Neural cell (in vitro differentiated cells): ENCODE data around the gene ZNF214. TPM values are rescaled to one million over a fixed set of nuclear protein-coding genes. Genes with fewer than 3 reads are reported as not detected.

ENCODE experiments used
- H2AFZ ChIP-seq: fragments of 200-600, 300-800 bp; sonication (generic), shearing (Covaris generic); 2 replicates; pipeline ENCODE4 v1.6.0; 2014; ENCODE audit warnings: low read depth, mild to moderate bottlenecking, antibody characterized with exemption, low read length, moderate library complexity
- H3F3A ChIP-seq: fragments of 200-600 bp; shearing (Covaris generic); 2 replicates; pipeline ENCODE4 v1.6.1; 2016; ENCODE audit warnings: mild to moderate bottlenecking, moderate library complexity, mixed read lengths, antibody characterized with exemption, low read length; ENCODE audit not compliant: insufficient read depth, poor library complexity, severe bottlenecking
- H3K27ac ChIP-seq: fragments of 200-600, 300-800 bp; sonication (generic), shearing (Covaris generic); 2 replicates; pipeline ENCODE4 v1.5.1; 2014; ENCODE audit warnings: mild to moderate bottlenecking, low read length, moderate library complexity
- H3K27me3 ChIP-seq: fragments of 300-800, 200-600 bp; sonication (generic), shearing (Covaris generic); 2 replicates; pipeline ENCODE4 v1.6.0; 2014; ENCODE audit warnings: mild to moderate bottlenecking, low read depth, low read length, moderate library complexity; ENCODE audit not compliant: insufficient read depth
- H3K36me3 ChIP-seq: fragments of 300-800, 200-600 bp; sonication (generic), shearing (Covaris generic); 2 replicates; pipeline ENCODE4 v1.5.1; 2014; ENCODE audit warnings: mild to moderate bottlenecking, antibody characterized with exemption, low read length, moderate library complexity; ENCODE audit not compliant: insufficient read depth
- H3K4me2 ChIP-seq: fragments of 300-800, 200-600 bp; sonication (generic), shearing (Covaris generic); 2 replicates; pipeline ENCODE4 v1.6.0; 2014; ENCODE audit warnings: mild to moderate bottlenecking, low read length
- H3K4me3 ChIP-seq: fragments of 300-800, 200-600 bp; sonication (generic), shearing (Covaris generic); 2 replicates; pipeline ENCODE4 v1.5.1; 2014; ENCODE audit warnings: mild to moderate bottlenecking, low read length, moderate library complexity
- H3K79me2 ChIP-seq: fragments of 200-600 bp; shearing (Covaris generic); replicated peaks from 2 replicates; pipeline ENCODE4 v1.6.0; 2014; ENCODE audit warnings: mild to moderate bottlenecking, low read length, moderate library complexity; ENCODE audit not compliant: insufficient read depth
- H3K9ac ChIP-seq: fragments of 300-800, 200-600 bp; sonication (generic), shearing (Covaris generic); 2 replicates; pipeline ENCODE4 v1.6.1; 2016; ENCODE audit warnings: mild to moderate bottlenecking, low read length, mixed read lengths
- H3K9me2 ChIP-seq: fragments of 200-600 bp; shearing (Covaris generic); 2 replicates; pipeline ENCODE4 v1.6.1; 2016; ENCODE audit warnings: mild to moderate bottlenecking, low read length, mixed read lengths; ENCODE audit not compliant: insufficient read depth
- H3K9me3 ChIP-seq: fragments of 200-600, 300-800 bp; sonication (generic), shearing (Covaris generic); 2 replicates; pipeline ENCODE4 v1.6.1; 2016; ENCODE audit warnings: mild to moderate bottlenecking, mixed run types, low read length, moderate library complexity, mixed read lengths
- H4K20me1 ChIP-seq: fragments of 200-600 bp; shearing (Covaris generic); 2 replicates; pipeline ENCODE4 v1.6.1; 2016; ENCODE audit warnings: mild to moderate bottlenecking, mixed run types; ENCODE audit not compliant: insufficient read depth
- EP300 ChIP-seq: fragments of 450-650 bp; conservative IDR thresholded peaks from 2 replicates; pipeline ENCODE4 v1.6.1; 2014; ENCODE audit warnings: antibody characterized with exemption, mild to moderate bottlenecking, moderate library complexity; ENCODE audit not compliant: poor library complexity, severe bottlenecking
- EZH2 ChIP-seq: fragments of 200-600, 300-800 bp; shearing (Covaris generic), sonication (generic); IDR thresholded peaks from 2 replicates; pipeline ENCODE4 v1.6.1; 2014; ENCODE audit warnings: antibody characterized with exemption, low read length, borderline replicate concordance, mild to moderate bottlenecking; ENCODE audit not compliant: insufficient read depth, poor library complexity, severe bottlenecking
- MXI1 ChIP-seq: fragments of 450-650 bp; conservative IDR thresholded peaks from 2 replicates; pipeline ENCODE4 v1.6.1; 2014; ENCODE audit warnings: antibody characterized with exemption, mild to moderate bottlenecking; ENCODE audit not compliant: poor library complexity, severe bottlenecking
- POLR2AphosphoS5 ChIP-seq: IDR thresholded peaks from 2 replicates; pipeline ENCODE4 v1.6.1; 2012
- RAD21 ChIP-seq: fragments of 450-650 bp; conservative IDR thresholded peaks from 2 replicates; pipeline ENCODE4 v1.6.1; 2014; ENCODE audit warnings: antibody characterized with exemption, mild to moderate bottlenecking, moderate library complexity
- SMC3 ChIP-seq: fragments of 450-650 bp; conservative IDR thresholded peaks from 2 replicates; pipeline ENCODE4 v1.6.1; 2014; ENCODE audit warnings: antibody characterized with exemption, mild to moderate bottlenecking, moderate library complexity; ENCODE audit not compliant: poor library complexity
- TAF1 ChIP-seq: IDR thresholded peaks from 2 replicates; pipeline ENCODE4 v1.6.1; 2012; ENCODE audit warnings: low read depth
- polyA plus RNA-seq: library from polyadenylated mRNA; depleted of rRNA; stranded (reverse); fragments of >200 nt; gene quantifications from 2 replicates; pipeline ENCODE4 v1.2.3, GENCODE V29; 2014
- TF ChIP-seq, protein P1 (sequence below): fragments of 450-650 bp; IDR thresholded peaks from 2 replicates; pipeline ENCODE4 v1.5.1; 2014; ENCODE audit warnings: antibody characterized with exemption, mild to moderate bottlenecking, moderate library complexity; ENCODE audit not compliant: poor library complexity, severe bottlenecking
- TF ChIP-seq, protein P2 (sequence below): IDR thresholded peaks from 2 replicates; pipeline ENCODE4 v1.6.1; 2012; ENCODE audit warnings: borderline replicate concordance

The ZNF214 gene
- polyA plus RNA-seq, 1 donor from 2014 or later: 6.9 TPM

GRCh38 chr11:6988506-6988905 is 31.6 kb downstream of the ZNF214 start:
- H3K27ac ChIP-seq: no peak overlapping the region
- H3K27me3 ChIP-seq: no peaks in the 10 kb centered on the region
- H4K20me1 ChIP-seq: no peaks in the 10 kb centered on the region
- no peaks in the 10 kb centered on the region for H3K9me2 ChIP-seq
- H3K9ac ChIP-seq: no peak overlapping the region
- H2AFZ ChIP-seq: no peak overlapping the region
- no peaks in the 10 kb centered on the region for H3K36me3 ChIP-seq
- H3K4me3 ChIP-seq: no peak overlapping the region
- H3K4me2 ChIP-seq: no peak overlapping the region
- no peaks in the 10 kb centered on the region for H3F3A ChIP-seq
- H3K9me3 ChIP-seq: no peaks in the 10 kb centered on the region
- H3K79me2 ChIP-seq: no peaks in the 10 kb centered on the region
- TF ChIP-seq RAD21 (no peak), POLR2AphosphoS5 (no peak), EP300 (no peak), TAF1 (no peak), MXI1 (no peak), EZH2 (no peak), SMC3 (no peak)
- TF ChIP-seq, protein P1, sequence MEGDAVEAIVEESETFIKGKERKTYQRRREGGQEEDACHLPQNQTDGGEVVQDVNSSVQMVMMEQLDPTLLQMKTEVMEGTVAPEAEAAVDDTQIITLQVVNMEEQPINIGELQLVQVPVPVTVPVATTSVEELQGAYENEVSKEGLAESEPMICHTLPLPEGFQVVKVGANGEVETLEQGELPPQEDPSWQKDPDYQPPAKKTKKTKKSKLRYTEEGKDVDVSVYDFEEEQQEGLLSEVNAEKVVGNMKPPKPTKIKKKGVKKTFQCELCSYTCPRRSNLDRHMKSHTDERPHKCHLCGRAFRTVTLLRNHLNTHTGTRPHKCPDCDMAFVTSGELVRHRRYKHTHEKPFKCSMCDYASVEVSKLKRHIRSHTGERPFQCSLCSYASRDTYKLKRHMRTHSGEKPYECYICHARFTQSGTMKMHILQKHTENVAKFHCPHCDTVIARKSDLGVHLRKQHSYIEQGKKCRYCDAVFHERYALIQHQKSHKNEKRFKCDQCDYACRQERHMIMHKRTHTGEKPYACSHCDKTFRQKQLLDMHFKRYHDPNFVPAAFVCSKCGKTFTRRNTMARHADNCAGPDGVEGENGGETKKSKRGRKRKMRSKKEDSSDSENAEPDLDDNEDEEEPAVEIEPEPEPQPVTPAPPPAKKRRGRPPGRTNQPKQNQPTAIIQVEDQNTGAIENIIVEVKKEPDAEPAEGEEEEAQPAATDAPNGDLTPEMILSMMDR: no peak
- TF ChIP-seq, protein P2, sequence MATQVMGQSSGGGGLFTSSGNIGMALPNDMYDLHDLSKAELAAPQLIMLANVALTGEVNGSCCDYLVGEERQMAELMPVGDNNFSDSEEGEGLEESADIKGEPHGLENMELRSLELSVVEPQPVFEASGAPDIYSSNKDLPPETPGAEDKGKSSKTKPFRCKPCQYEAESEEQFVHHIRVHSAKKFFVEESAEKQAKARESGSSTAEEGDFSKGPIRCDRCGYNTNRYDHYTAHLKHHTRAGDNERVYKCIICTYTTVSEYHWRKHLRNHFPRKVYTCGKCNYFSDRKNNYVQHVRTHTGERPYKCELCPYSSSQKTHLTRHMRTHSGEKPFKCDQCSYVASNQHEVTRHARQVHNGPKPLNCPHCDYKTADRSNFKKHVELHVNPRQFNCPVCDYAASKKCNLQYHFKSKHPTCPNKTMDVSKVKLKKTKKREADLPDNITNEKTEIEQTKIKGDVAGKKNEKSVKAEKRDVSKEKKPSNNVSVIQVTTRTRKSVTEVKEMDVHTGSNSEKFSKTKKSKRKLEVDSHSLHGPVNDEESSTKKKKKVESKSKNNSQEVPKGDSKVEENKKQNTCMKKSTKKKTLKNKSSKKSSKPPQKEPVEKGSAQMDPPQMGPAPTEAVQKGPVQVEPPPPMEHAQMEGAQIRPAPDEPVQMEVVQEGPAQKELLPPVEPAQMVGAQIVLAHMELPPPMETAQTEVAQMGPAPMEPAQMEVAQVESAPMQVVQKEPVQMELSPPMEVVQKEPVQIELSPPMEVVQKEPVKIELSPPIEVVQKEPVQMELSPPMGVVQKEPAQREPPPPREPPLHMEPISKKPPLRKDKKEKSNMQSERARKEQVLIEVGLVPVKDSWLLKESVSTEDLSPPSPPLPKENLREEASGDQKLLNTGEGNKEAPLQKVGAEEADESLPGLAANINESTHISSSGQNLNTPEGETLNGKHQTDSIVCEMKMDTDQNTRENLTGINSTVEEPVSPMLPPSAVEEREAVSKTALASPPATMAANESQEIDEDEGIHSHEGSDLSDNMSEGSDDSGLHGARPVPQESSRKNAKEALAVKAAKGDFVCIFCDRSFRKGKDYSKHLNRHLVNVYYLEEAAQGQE: no peak

- no peaks in the 10 kb centered on the region for H3K9me3 ChIP-seq
- TF ChIP-seq EZH2 (no peak), SMC3 (no peak), EP300 (no peak), POLR2AphosphoS5 (no peak), TAF1 (no peak), MXI1 (no peak), RAD21 (no peak)
- TF ChIP-seq, protein P2: no peak
- TF ChIP-seq, protein P1: no peak
Measured at GRCh38 chr11:6986487-6986886, 33.7 kb downstream of the ZNF214 start.

More at GRCh38 chr11:6986487-6986886, 33.7 kb downstream of the ZNF214 start:
- Histone ChIP-seq H3K36me3 (no peaks in the 10 kb centered on the region), H3K27ac (no peak overlapping the region), H3K9ac (no peak overlapping the region), H4K20me1 (no peaks in the 10 kb centered on the region), H3K27me3 (no peaks in the 10 kb centered on the region), H3K4me3 (no peak overlapping the region), H2AFZ (no peak overlapping the region), H3F3A (no peaks in the 10 kb centered on the region), H3K9me2 (no peaks in the 10 kb centered on the region), H3K4me2 (no peak overlapping the region), H3K79me2 (no peaks in the 10 kb centered on the region)
